Measurements from ENCODE around the gene KCNJ6. TPM values are rescaled to one million over a fixed set of nuclear protein-coding genes. Genes with fewer than 3 reads are reported as not detected.

The KCNJ6 gene
- total and polyA plus RNA-seq, 2 of the 8 experiments (the other 6 are each of a cell fraction or from before 2014, with no cell fraction given) = 0.51 to 1.2 TPM

DNA sequence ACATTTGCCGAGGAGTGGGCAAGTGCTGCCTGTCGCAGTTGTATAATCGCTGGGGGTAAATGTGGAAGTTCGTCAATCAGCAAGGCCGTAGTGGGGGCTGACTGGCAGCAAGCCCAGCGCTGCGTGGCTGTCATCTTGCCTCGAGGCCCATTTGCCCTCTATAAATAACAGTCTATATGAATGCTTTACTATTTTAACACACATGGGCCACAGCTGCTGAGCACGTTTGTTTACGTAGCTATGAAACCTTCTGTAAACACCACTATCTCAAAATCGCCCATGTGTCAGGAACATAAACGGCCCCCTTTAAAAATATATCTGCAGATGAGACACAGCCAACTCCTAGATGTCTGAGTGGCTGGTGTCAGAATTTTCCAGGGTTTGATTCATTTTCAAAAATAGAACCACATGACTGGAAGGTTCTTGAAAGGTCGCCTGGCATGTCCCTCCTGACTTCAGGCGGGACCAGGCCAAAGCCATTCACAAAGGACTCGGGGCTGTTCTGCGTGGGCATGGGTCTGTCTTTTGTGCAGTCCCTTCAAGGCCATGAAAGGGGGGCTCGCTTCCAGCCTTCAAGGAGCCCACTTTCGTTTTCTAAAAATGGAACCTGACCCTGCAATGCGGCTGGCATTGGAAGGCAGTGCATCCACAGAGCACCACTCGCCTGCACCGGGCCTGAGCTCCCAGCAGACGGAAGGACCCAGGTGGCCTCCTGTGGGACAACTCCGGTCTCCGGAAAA, 205.5 kb downstream of the KCNJ6 start:
- POLR2A ChIA-PET (ENCODE audit: partially characterized antibody) = interaction anchor here (0.7 kb wide), 1 partner anchor 240 kb away, joined by 4 read pairs; no protein-coding TSS in a partner anchor
- H2AK5ac ChIP-seq (ENCODE audit: low read depth, low read length) = no peak overlapping the region
- H3K27me3 ChIP-seq (replicated peaks in 1 of 4; ENCODE audit: control insufficient read depth in 3 of 4, extremely low read depth in 1 of 4, insufficient read depth in 3 of 4, low read length in 3 of 4) = no peaks in the 10 kb centered on the region
- H3K14ac ChIP-seq (ENCODE audit: insufficient read length) = no peak overlapping the region
- no peak overlapping the region for H3K27ac ChIP-seq (ENCODE audit: low read depth, low read length)
- H2AFZ ChIP-seq (ENCODE audit: low read length) = no peak overlapping the region
- no peak overlapping the region; the same call in 1 of the 2 replicates for H4K8ac ChIP-seq (ENCODE audit: extremely low read depth, insufficient read depth, low read length)
- H3K79me1 ChIP-seq (ENCODE audit: low read depth, low read length) = no peaks in the 10 kb centered on the region
- H3K23me2 ChIP-seq (ENCODE audit: low read depth, low read length) = peaks cover 2% of the 10 kb centered on the region; the same call in 1 of the 2 replicates
- CTCF ChIA-PET (ENCODE audit: partially characterized antibody) = interaction anchor here (0.6 to 4.9 kb wide), 22 partner anchors 9 to 951 kb away, joined by 3 to 39 read pairs (median 4); no protein-coding TSS in a partner anchor
- H4K5ac ChIP-seq (ENCODE audit: insufficient read length, low read depth, low read length) = no peak overlapping the region
- no peak overlapping the region for H3K9ac ChIP-seq (replicated peaks in 1 of 4; ENCODE audit: extremely low read depth in 1 of 4, low read depth in 3 of 4, low read length in 3 of 4)
- H3K4ac ChIP-seq (replicated peaks; ENCODE audit: insufficient read length, low read depth, low read length) = no peak overlapping the region
- no peaks in the 10 kb centered on the region for H3K79me2 ChIP-seq (ENCODE audit: control insufficient read depth in 1 of 2, insufficient read depth in 2 of 2, low read length in 2 of 2)
- no peak overlapping the region for H2BK120ac ChIP-seq (replicated peaks; ENCODE audit: low read depth, low read length)
- no peak overlapping the region for H3K4me2 ChIP-seq (ENCODE audit: insufficient read depth in 1 of 2, low read depth in 2 of 2, low read length in 2 of 2)
- H3K23ac ChIP-seq (ENCODE audit: insufficient read length) = no peak overlapping the region
- 92% methylated on average over 24 of the region's 24 CpGs; no CpG with 5 or more reads in 1 of the 2 experiments for WGBS, 2 experiments (ENCODE audit: extremely low coverage in 1 of 2, insufficient coverage in 1 of 2, insufficient read length in 1 of 2, insufficient replicate concordance in 2 of 2, low coverage in 1 of 2, low lambda C conversion rate in 2 of 2, missing lambda C conversion rate in 1 of 2)
- DNase-seq (ENCODE audit: low read depth in 1 of 2, low spot score in 2 of 2) (no peak), FAIRE-seq (no peak)
- no peak overlapping the region for H2BK12ac ChIP-seq (ENCODE audit: low read depth, low read length)
- no peaks in the 10 kb centered on the region for H3K36me3 ChIP-seq (ENCODE audit: control insufficient read depth in 2 of 4, insufficient read depth in 4 of 4, low read length in 3 of 4)
- H3K18ac ChIP-seq (ENCODE audit: extremely low read depth, low read length) = no peak overlapping the region
- H4K91ac ChIP-seq (replicated peaks; ENCODE audit: insufficient read length, low read length) = no peak overlapping the region
- no peak overlapping the region for H2BK5ac ChIP-seq (ENCODE audit: low read depth, low read length)
- no peak overlapping the region for H3K4me3 ChIP-seq (ENCODE audit: extremely low read depth in 1 of 4, insufficient read depth in 2 of 4, low read depth in 3 of 4, low read length in 4 of 4)
- peaks cover 0 to 5% (median 0%) of the 10 kb centered on the region in 4 experiments; a peak in 2 of 7 replicates for H3K4me1 ChIP-seq (replicated peaks in 1 of 4; ENCODE audit: control insufficient read depth in 3 of 4, insufficient read depth in 4 of 4, low read length in 3 of 4)
- H2BK15ac ChIP-seq (ENCODE audit: low read length) = no peak overlapping the region
- H2BK20ac ChIP-seq (ENCODE audit: low read length) = no peak overlapping the region
- no peaks in the 10 kb centered on the region for H4K20me1 ChIP-seq (replicated peaks in 1 of 2; ENCODE audit: control insufficient read depth in 1 of 2, insufficient read depth in 2 of 2, low read length in 2 of 2)
- no peaks in the 10 kb centered on the region for H3K9me3 ChIP-seq (ENCODE audit: insufficient read depth in 2 of 2, low read depth in 1 of 2, low read length in 1 of 2)
- H3K56ac ChIP-seq (replicated peaks; ENCODE audit: insufficient read length, low read depth, low read length) = no peak overlapping the region
- TF ChIP-seq NRF1 (IDR thresholded peaks at IDR 0.05; ENCODE audit: low read depth, low read length) (no peak), HDAC6 (IDR thresholded peaks at IDR 0.05; ENCODE audit: low read depth, low read length) (no peak), POLR2A (IDR thresholded peaks at IDR 0.05; ENCODE audit: control extremely low read depth in 1 of 2, low read depth in 2 of 2, low read length in 2 of 2) (no peak), BRCA1 (IDR thresholded peaks at IDR 0.05; ENCODE audit: low read depth, low read length) (no peak), CTBP2 (IDR thresholded peaks at IDR 0.05; ENCODE audit: borderline replicate concordance, insufficient read depth, insufficient read length, low read length) (no peak), FOSL1 (IDR thresholded peaks at IDR 0.05; ENCODE audit: insufficient read depth, low read depth, low read length) (no peak)
- TF ChIP-seq, protein P1, sequence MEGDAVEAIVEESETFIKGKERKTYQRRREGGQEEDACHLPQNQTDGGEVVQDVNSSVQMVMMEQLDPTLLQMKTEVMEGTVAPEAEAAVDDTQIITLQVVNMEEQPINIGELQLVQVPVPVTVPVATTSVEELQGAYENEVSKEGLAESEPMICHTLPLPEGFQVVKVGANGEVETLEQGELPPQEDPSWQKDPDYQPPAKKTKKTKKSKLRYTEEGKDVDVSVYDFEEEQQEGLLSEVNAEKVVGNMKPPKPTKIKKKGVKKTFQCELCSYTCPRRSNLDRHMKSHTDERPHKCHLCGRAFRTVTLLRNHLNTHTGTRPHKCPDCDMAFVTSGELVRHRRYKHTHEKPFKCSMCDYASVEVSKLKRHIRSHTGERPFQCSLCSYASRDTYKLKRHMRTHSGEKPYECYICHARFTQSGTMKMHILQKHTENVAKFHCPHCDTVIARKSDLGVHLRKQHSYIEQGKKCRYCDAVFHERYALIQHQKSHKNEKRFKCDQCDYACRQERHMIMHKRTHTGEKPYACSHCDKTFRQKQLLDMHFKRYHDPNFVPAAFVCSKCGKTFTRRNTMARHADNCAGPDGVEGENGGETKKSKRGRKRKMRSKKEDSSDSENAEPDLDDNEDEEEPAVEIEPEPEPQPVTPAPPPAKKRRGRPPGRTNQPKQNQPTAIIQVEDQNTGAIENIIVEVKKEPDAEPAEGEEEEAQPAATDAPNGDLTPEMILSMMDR (IDR thresholded peaks at IDR 0.05; ENCODE audit: control extremely low read depth in 1 of 3, insufficient read depth in 1 of 3, low read depth in 1 of 3, low read length in 3 of 3) = no peak
- TF ChIP-seq, protein P2, sequence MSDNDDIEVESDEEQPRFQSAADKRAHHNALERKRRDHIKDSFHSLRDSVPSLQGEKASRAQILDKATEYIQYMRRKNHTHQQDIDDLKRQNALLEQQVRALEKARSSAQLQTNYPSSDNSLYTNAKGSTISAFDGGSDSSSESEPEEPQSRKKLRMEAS (IDR thresholded peaks at IDR 0.05) = no peak
- TF ChIP-seq, protein P3, sequence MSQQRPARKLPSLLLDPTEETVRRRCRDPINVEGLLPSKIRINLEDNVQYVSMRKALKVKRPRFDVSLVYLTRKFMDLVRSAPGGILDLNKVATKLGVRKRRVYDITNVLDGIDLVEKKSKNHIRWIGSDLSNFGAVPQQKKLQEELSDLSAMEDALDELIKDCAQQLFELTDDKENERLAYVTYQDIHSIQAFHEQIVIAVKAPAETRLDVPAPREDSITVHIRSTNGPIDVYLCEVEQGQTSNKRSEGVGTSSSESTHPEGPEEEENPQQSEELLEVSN (IDR thresholded peaks at IDR 0.05) = no peak
